Stimulated activated CD4-positive, alpha-beta T cell treated with anti-CD3 and anti-CD28 coated beads, Interleukin-4, amount 100 ng/mL, for 48 hours (primary cell): ENCODE data around the gene MYCBPAP.

ENCODE experiments used
- DNase-seq, 2 donors: peaks; one replicate each; pipeline ENCODE4 v3.0.0-alpha.2; 2020; ENCODE audit warnings: low read depth in 2 of 2

The MYCBPAP gene, protein sequence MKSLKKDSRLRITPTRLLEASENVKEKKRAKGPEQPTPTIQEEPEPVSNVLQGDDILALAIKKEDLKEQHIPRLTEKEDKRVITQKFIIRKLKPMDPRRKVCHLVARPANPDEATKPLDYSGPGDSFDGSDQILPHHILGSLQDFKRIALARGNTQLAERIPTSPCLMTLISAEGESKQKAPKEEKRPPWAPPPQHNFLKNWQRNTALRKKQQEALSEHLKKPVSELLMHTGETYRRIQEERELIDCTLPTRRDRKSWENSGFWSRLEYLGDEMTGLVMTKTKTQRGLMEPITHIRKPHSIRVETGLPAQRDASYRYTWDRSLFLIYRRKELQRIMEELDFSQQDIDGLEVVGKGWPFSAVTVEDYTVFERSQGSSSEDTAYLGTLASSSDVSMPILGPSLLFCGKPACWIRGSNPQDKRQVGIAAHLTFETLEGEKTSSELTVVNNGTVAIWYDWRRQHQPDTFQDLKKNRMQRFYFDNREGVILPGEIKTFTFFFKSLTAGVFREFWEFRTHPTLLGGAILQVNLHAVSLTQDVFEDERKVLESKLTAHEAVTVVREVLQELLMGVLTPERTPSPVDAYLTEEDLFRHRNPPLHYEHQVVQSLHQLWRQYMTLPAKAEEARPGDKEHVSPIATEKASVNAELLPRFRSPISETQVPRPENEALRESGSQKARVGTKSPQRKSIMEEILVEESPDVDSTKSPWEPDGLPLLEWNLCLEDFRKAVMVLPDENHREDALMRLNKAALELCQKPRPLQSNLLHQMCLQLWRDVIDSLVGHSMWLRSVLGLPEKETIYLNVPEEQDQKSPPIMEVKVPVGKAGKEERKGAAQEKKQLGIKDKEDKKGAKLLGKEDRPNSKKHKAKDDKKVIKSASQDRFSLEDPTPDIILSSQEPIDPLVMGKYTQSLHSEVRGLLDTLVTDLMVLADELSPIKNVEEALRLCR

DNA sequence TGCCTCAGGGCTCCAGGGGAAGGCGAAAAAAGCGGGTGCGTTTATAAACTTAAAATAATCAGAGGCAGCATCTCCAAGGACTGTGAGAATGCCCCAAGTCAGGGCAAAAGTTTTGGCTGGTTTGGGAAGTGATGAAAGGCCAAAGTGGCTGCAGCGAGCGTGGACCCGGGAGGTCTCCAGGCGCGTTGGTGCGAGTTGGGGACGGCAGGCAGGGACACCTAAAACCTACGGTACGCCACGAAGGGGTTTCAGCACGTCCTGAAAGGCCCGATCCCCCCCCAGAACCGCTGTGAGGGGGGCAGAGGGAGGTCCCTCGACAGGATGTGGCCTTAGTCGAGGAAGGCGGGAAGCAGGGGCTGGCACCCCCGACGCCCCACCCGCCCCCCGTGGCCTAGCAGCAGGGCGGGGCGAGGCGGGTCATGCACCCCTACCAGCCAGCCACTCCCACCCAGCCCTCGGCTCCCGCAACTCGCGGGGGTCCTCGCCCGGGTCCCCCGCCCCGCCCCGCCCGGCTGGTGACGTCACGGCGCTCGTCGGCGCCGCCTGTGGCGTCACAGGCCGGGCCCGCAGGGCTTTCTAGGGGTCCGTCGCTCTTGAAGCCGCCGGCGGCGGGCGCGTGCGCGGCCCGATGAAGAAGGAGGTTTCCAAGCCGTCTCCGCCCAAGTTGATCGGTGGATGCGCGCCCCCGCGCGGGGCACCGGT is at the start of gene MYCBPAP:
TSS of gene MYCBPAP (plus strand) at position 569 of the 702 bp plus-strand sequence. CDS start 236 bp downstream, outside the sequence.
- peak; percentile 71 to 77 for DNase-seq

GRCh38 chr17:50458701-50459676 is 49.2 kb upstream of the MYCBPAP start:
- no peak for DNase-seq

- DNase-seq = no peak
These were observed 48.5 kb upstream of the MYCBPAP start for GRCh38 chr17:50459756-50460155.

- DNase-seq = no peak
These were observed 47.3 kb upstream of the MYCBPAP start for GRCh38 chr17:50460831-50461526.

DNA sequence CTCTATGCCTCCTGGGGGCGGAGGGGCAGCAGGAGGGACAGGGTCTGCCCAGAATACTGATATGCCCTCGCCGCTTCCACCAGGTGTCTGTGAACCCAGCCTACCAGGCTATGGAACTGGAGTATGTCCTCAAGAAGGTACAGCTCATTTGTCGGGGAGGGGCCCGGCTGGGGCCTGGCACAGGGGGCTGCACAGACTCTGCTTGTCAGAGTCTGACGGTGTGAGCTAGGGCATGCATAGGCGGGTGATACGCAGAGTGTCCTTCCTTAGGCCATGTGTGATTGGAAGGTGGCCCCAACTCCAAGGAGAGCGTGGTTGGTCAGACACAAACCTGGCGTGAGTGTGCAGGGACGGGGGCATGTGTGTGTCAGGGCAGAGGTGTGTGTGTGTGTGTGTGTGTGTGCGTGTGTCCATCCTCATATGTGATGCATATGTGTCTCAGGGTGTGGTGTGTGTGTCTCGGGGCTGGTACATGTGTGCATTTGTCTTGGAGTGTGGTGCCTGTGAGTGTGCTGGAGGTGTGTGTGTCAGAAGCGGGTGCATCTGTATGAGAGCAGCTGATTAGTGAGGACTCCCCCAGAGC is 46.6 kb upstream of the MYCBPAP start:
- DNase-seq = no peak

DNA sequence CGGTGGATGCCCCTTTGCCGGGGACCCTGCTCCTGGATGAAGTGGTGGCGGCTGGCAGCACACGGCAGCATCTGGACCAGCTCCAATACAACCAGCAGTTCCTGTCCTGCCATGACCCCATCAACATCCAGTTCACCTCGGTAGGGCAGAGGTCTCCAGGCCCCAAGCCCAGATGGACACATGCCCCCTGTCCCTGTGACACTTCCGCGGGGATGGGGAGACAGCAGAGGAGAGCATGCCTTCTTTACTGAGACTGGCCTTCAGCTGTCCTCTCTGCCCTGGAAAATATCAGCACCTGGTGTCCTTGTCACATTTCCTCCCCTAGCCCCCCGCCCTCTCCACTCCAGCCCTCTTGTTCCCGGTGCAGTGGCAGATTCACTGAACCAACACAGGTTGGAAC is 45.8 kb upstream of the MYCBPAP start:
- no peak for DNase-seq

GRCh38 chr17:50464121-50464520 is 44.1 kb upstream of the MYCBPAP start:
- no peak for DNase-seq

DNA sequence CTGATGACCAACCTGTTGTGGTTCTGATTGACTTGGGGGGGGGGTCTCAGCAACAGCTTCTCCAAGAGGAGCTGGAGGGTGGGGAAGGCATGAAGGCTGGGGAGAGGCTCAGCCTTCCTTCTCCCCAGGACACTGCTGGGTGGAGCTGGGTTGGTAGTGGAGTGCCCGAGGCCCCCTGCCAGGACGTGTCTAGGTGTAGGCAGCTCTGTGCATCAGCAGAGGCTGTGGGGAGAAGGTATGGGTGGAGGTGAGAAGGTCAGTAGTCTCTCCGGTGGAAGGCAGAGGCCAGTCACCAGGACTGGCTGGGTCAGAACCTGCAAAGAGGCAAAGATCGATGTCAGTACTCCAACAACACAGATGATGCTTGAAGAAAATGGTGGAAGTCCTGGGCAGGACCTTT is 43.5 kb upstream of the MYCBPAP start:
- DNase-seq = no peak

DNA sequence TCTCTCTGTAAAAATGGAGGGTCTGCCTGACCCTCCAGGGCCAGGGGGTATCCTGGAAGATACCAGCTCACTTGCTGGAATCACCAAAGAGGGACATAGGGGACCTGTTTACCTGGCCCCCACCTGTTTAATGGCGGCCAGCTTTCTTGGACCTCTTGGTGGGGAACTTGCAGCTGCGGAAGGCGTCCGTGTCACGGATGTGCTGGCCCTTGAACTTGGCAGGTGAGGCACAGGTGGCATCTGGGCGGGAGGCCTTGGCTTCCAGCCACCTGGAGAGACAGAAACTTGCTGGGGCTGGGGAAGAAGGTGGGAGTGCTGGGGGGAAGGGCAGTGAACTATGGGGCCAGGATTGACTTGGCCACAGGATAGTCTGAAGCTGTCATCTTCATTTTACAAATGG is 43.1 kb upstream of the MYCBPAP start:
- DNase-seq = no peak

DNA sequence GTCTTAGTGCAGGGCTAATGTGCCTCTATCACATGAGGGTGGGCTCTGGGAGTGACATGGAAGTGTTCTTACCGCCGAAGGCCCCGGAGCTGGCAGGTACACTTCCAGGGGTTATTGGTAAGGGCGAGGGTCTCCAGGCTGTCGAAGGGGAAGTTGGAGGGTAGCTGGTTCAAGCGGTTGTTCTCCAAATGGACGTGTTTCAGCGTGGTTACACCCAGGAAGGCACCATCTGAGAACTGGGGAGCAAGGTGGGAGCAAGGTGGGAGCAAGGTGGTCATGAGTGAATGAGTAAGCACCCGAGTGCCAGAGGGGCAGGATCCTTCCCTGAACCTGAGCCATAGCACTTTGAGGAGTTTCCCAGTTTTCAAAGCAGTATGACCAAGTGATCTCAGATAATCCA is 42.6 kb upstream of the MYCBPAP start:
- DNase-seq = no peak

- no peak for DNase-seq
These were observed 41.7 kb upstream of the MYCBPAP start for GRCh38 chr17:50466371-50467113.

- no peak for DNase-seq
These were observed 41.0 kb upstream of the MYCBPAP start for GRCh38 chr17:50467114-50467854.

- no peak for DNase-seq
These were observed 40.4 kb upstream of the MYCBPAP start for GRCh38 chr17:50467855-50468303.

- DNase-seq = no peak
These were observed 39.7 kb upstream of the MYCBPAP start, which contains the start of gene CHAD for GRCh38 chr17:50468304-50469207. CHAD (minus strand) TSS chr17:50468880; CDS start chr17:50468813, 67 bp downstream.

DNA sequence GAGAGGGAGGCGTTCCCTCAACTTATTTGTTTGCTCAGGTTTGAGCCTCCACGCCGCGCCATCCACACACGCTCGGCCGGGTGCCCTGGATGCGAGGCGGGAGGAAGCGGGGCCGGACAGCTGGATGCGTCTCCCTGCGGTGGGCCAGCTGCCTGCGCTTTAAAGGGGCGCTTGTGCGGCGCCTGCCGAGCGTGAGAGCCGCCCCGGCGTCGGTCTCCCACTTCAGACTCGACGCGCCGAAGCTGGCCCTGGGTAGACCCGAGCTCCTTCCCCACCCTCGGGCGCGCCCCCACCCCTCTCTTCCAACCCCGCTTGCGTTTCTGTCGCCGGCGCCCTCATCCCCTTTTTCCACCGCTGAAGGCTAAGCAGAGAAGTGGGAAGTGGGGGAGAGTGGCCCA is 39.0 kb upstream of the MYCBPAP start:
- no peak for DNase-seq

- no peak for DNase-seq
These were observed 38.5 kb upstream of the MYCBPAP start for GRCh38 chr17:50469671-50470305.

- DNase-seq = no peak
These were observed 37.8 kb upstream of the MYCBPAP start for GRCh38 chr17:50470426-50470825.
